ENCODE data around the gene PHF21A. TPM values are rescaled to one million over a fixed set of nuclear protein-coding genes. Genes with fewer than 3 reads are reported as not detected.

Gene PHF21A
- total RNA-seq, 1 experiment from 2014 or later = 20.5 TPM

GRCh38 chr11:46144741-46145140, 23.5 kb upstream of the PHF21A start:
- no TSS peak for BruUV-seq (replicated peaks)
- intact Hi-C loops (cut with micrococcal nuclease; ENCODE audit: unreplicated experiment) = no loop called here
- Mint-ChIP-seq H3K4me3 (ENCODE audit: low read depth, unreplicated experiment) (no peak overlapping the region), H3K9me3 (ENCODE audit: low read depth, unreplicated experiment) (no peaks in the 10 kb centered on the region), H3K27ac (ENCODE audit: unreplicated experiment) (no peak overlapping the region), H3K4me1 (ENCODE audit: low read depth, unreplicated experiment) (no peaks in the 10 kb centered on the region), H3K27me3 (ENCODE audit: unreplicated experiment) (peaks cover 68% of the 10 kb centered on the region), H3K36me3 (ENCODE audit: insufficient read depth, unreplicated experiment) (no peaks in the 10 kb centered on the region)
- no peak for TF ChIP-seq CTCF (IDR thresholded peaks at IDR 0.05; ENCODE audit: unreplicated experiment)
- no peak for DNase-seq
- CTCF ChIA-PET = interaction anchor here (0.8 kb wide), 1 partner anchor 13 kb away, joined by 4 read pairs; no protein-coding TSS in a partner anchor

DNA sequence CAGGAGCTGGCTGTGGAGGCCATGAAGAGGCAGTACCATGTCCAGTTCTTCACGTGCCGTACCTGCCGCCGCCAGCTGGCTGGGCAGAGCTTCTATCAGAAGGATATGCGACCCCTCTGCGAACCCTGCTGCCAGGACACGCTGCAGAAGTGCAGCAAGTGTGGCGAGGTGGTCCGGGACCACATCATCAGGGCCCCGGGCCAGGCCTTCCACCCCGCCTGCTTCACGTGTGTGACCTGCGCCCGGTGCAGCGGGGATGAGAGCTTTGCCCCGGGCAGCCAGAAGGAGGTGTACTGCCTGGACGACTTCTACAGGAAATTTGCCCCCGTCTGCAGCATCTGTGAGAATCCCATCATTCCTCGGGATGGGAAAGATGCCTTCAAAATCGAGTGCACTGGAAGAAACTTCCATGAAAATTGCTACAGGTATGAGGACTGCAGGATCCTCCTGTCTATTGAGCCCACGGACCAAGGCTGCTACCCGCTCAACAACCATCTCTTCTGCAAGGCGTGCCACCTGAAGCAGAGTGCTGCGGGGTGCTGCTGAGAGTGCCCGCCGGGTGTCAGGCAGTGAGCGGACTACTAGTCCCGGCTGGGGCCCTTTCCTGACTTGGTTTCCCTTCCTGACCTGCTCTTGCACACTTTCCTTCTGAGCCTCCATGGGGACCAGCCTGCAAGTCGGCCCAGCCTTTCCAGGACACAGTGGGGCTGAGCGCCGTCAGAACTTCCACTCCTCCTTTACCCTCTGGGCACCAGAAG, 22.0 kb upstream of the PHF21A start:
- H3K36me3 Mint-ChIP-seq (ENCODE audit: insufficient read depth, unreplicated experiment) = no peaks in the 10 kb centered on the region

DNA sequence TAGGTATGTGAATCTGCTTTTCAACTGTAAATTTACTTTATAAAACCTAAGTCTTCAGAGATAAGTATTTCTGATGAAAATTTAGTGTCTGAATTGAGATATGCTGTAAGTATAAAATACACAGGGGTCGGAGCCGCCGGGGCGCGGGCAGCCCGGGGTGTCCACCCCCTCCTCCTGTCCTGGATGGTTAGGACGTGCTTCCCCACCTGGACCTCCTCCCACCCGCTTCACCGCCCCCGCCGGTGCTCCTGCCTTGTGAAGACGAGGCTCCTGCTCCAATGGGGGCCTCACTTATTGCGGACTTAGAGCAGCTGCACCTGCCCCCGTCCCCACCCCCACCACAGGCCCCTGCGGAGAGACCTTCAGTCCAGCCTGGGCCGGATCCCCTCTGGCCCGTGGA, 21.3 kb upstream of the PHF21A start:
- intact Hi-C loops (cut with micrococcal nuclease; ENCODE audit: unreplicated experiment) = no loop called here
- Mint-ChIP-seq H3K27me3 (ENCODE audit: unreplicated experiment) (peaks cover 61% of the 10 kb centered on the region), H3K36me3 (ENCODE audit: insufficient read depth, unreplicated experiment) (no peaks in the 10 kb centered on the region), H3K9me3 (ENCODE audit: low read depth, unreplicated experiment) (no peaks in the 10 kb centered on the region), H3K4me3 (ENCODE audit: low read depth, unreplicated experiment) (no peak overlapping the region), H3K4me1 (ENCODE audit: low read depth, unreplicated experiment) (no peaks in the 10 kb centered on the region), H3K27ac (ENCODE audit: unreplicated experiment) (no peak overlapping the region)
- CTCF ChIA-PET = no interaction called here
- no TSS peak for BruUV-seq (replicated peaks)
- no peak for DNase-seq
- TF ChIP-seq CTCF (IDR thresholded peaks at IDR 0.05; ENCODE audit: unreplicated experiment) = no peak

More for the DNA sequence above, 22.0 kb upstream of the PHF21A start:
- CTCF ChIA-PET = no interaction called here
- no peak overlapping the region for H3K4me3 Mint-ChIP-seq (ENCODE audit: low read depth, unreplicated experiment)
- intact Hi-C loops (cut with micrococcal nuclease; ENCODE audit: unreplicated experiment) = no loop called here
- no peak for DNase-seq
- H3K27ac Mint-ChIP-seq (ENCODE audit: unreplicated experiment) = no peak overlapping the region
- H3K9me3 Mint-ChIP-seq (ENCODE audit: low read depth, unreplicated experiment) = no peaks in the 10 kb centered on the region
- BruUV-seq (replicated peaks) = no TSS peak
- H3K4me1 Mint-ChIP-seq (ENCODE audit: low read depth, unreplicated experiment) = no peaks in the 10 kb centered on the region
- H3K27me3 Mint-ChIP-seq (ENCODE audit: unreplicated experiment) = peaks cover 61% of the 10 kb centered on the region
- no peak for TF ChIP-seq CTCF (IDR thresholded peaks at IDR 0.05; ENCODE audit: unreplicated experiment)

GRCh38 chr11:46141597-46141996, 20.3 kb upstream of the PHF21A start:
- no peaks in the 10 kb centered on the region for H3K4me1 Mint-ChIP-seq (ENCODE audit: low read depth, unreplicated experiment)
- H3K36me3 Mint-ChIP-seq (ENCODE audit: insufficient read depth, unreplicated experiment) = no peaks in the 10 kb centered on the region
- H3K27me3 Mint-ChIP-seq (ENCODE audit: unreplicated experiment) = peaks cover 61% of the 10 kb centered on the region
- intact Hi-C loops (cut with micrococcal nuclease; ENCODE audit: unreplicated experiment) = no loop called here
- no peak overlapping the region for H3K4me3 Mint-ChIP-seq (ENCODE audit: low read depth, unreplicated experiment)
- no TSS peak for BruUV-seq (replicated peaks)
- H3K27ac Mint-ChIP-seq (ENCODE audit: unreplicated experiment) = no peak overlapping the region
- no peak for TF ChIP-seq CTCF (IDR thresholded peaks at IDR 0.05; ENCODE audit: unreplicated experiment)
- no peaks in the 10 kb centered on the region for H3K9me3 Mint-ChIP-seq (ENCODE audit: low read depth, unreplicated experiment)
- CTCF ChIA-PET = no interaction called here
- no peak for DNase-seq

All from Calu3 (cell line).